Astrocyte of the cerebellum (primary cell): Measurements from ENCODE around the gene SLC35F3.

Source experiments
- DNase-seq: peaks from one replicate; pipeline ENCODE4 v3.0.0-alpha.2; 2011; ENCODE audit warnings: low read depth
- H3K4me3 ChIP-seq: 2 replicates; pipeline ENCODE4 v1.5.1; 2011; ENCODE audit warnings: mild to moderate bottlenecking, low read depth, low read length, moderate library complexity
- in situ Hi-C: cut with HindIII; loops from 2 replicates; pipeline ENCODE4 v1.10.0; 2017; ENCODE audit warnings: low sequenced_read_pairs
- TF ChIP-seq, protein P1 (sequence below): IDR thresholded peaks from 2 replicates; pipeline ENCODE4 v1.5.1; 2012; ENCODE audit warnings: low read length, low read depth, moderate library complexity, mild to moderate bottlenecking; ENCODE audit errors: missing control alignments

SLC35F3 gene

GRCh38 chr1:234320549-234320948 lies 416.1 kb downstream of the SLC35F3 start:
- TF ChIP-seq, protein P1, sequence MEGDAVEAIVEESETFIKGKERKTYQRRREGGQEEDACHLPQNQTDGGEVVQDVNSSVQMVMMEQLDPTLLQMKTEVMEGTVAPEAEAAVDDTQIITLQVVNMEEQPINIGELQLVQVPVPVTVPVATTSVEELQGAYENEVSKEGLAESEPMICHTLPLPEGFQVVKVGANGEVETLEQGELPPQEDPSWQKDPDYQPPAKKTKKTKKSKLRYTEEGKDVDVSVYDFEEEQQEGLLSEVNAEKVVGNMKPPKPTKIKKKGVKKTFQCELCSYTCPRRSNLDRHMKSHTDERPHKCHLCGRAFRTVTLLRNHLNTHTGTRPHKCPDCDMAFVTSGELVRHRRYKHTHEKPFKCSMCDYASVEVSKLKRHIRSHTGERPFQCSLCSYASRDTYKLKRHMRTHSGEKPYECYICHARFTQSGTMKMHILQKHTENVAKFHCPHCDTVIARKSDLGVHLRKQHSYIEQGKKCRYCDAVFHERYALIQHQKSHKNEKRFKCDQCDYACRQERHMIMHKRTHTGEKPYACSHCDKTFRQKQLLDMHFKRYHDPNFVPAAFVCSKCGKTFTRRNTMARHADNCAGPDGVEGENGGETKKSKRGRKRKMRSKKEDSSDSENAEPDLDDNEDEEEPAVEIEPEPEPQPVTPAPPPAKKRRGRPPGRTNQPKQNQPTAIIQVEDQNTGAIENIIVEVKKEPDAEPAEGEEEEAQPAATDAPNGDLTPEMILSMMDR, result no peak
- no peak overlapping the region for H3K4me3 ChIP-seq
- DNase-seq, result no peak
- in situ Hi-C loops, result no loop called here

GRCh38 chr1:234321231-234321630 lies 416.8 kb downstream of the SLC35F3 start:
- in situ Hi-C loops, result no loop called here
- no peak for DNase-seq
- no peak overlapping the region for H3K4me3 ChIP-seq
- TF ChIP-seq, protein P1, result no peak

- no peak overlapping the region for H3K4me3 ChIP-seq
- in situ Hi-C loops, result no loop called here
- TF ChIP-seq, protein P1, result no peak
- no peak for DNase-seq
Observed at GRCh38 chr1:234322097-234322496, 417.6 kb downstream of the SLC35F3 start.

GRCh38 chr1:234322979-234323378 lies 418.5 kb downstream of the SLC35F3 start:
- in situ Hi-C loops, result no loop called here
- no peak overlapping the region for H3K4me3 ChIP-seq
- TF ChIP-seq, protein P1, result no peak
- DNase-seq, result no peak

DNA sequence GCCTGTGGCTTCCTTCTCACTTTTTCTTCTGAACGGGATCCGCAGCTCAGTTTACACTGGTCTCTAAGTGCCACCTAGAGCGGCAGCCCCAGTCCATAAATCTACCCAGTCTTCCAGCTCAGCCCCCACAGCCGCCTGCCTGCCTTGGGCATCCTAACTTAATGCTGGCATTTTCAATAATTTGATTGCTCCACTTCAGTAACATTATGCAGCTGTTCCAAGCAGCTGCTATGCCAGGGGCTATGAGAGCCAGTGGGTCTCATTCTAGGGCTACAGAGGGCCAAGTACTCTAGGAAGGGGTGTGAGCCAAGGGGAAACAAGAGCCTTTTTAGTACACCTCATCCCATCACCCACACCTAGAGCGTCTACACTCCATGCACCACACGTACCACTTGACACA lies 420.3 kb downstream of the SLC35F3 start:
- in situ Hi-C loops, result no loop called here
- TF ChIP-seq, protein P1, result no peak
- H3K4me3 ChIP-seq, result no peak overlapping the region
- DNase-seq, result no peak

DNA sequence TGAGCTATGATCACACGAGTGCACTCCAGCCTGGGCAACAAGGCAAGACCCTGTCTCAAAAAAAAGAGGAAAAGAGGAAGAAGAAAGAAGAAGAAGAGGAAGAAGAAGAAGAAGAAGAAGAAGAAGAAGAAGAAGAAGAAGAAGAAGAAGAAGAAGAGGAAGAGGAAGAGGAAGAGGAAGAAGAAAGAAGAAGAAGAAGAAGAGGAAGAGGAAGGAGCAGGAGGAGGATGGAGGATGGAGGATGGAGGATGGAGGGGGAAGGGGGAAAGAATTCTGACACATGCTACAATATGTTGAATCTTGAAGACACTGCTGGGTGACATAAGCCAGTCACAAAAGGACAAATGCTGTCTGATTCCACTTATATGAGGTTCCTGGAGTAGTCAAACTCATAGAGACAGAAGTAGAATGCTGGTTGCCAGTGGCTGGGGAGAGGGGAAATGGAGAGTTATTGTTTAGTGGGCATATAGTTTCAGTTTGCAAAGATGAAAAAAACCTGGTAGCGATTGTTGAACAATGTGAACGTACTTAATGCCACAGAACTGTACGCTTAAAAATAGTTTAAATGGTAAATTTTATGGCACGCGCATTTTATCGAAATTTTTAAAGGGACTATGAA lies 421.5 kb downstream of the SLC35F3 start:
- H3K4me3 ChIP-seq, result peak overlapping the region; percentile 4
- TF ChIP-seq, protein P1, result no peak
- no peak for DNase-seq
- in situ Hi-C loops, result no loop called here
